HCT116 (cell line): ENCODE measurements around the gene PLA2G2C.

Experiments used
- CEBPB ChIP-seq: IDR thresholded peaks from 2 replicates; pipeline ENCODE4 v1.6.1; 2012; ENCODE audit warnings: low read depth
- CTCF ChIP-seq, 3 experiments: fragments of 200-600 bp in 1 of 3; sonication (generic) in 1 of 3; IDR thresholded peaks in 2 of 3; conservative IDR thresholded peaks in 1 of 3; 2 replicates each; pipeline ENCODE4 v1.5.1; 2012 to 2017; ENCODE audit warnings: low read depth in 2 of 3, low read length in 2 of 3, antibody characterized with exemption in 1 of 3, borderline replicate concordance in 1 of 3, control low read depth in 1 of 3, mild to moderate bottlenecking in 1 of 3, mixed read lengths in 1 of 3, mixed run types in 1 of 3, moderate library complexity in 1 of 3; ENCODE audit not compliant: insufficient read depth in 1 of 3
- EZH2 ChIP-seq: fragments of 200-600 bp; sonication (generic); IDR thresholded peaks from 2 replicates; pipeline ENCODE4 v1.6.1; 2017; ENCODE audit warnings: antibody characterized with exemption, mixed run types
- EZH2phosphoT487 ChIP-seq: fragments of 200-600 bp; IDR thresholded peaks from 2 replicates; pipeline ENCODE4 v1.6.1; 2018; ENCODE audit warnings: antibody characterized with exemption, borderline replicate concordance
- MAX ChIP-seq: IDR thresholded peaks from 2 replicates; pipeline ENCODE4 v1.6.1; 2012
- POLR2A ChIP-seq: IDR thresholded peaks from 2 replicates; pipeline ENCODE4 v1.7.0; 2011; ENCODE audit warnings: borderline replicate concordance; ENCODE audit not compliant: insufficient read depth, insufficient read length; ENCODE audit errors: extremely low read depth
- RAD21 ChIP-seq: IDR thresholded peaks from 2 replicates; pipeline ENCODE4 v1.6.1; 2012; ENCODE audit warnings: low read depth, mild to moderate bottlenecking
- REST ChIP-seq: IDR thresholded peaks from 2 replicates; pipeline ENCODE4 v1.6.1; 2012; ENCODE audit warnings: low read depth
- ZFX ChIP-seq: fragments of 450-650 bp; IDR thresholded peaks from 2 replicates; pipeline ENCODE4 v1.6.1; 2017

DNA sequence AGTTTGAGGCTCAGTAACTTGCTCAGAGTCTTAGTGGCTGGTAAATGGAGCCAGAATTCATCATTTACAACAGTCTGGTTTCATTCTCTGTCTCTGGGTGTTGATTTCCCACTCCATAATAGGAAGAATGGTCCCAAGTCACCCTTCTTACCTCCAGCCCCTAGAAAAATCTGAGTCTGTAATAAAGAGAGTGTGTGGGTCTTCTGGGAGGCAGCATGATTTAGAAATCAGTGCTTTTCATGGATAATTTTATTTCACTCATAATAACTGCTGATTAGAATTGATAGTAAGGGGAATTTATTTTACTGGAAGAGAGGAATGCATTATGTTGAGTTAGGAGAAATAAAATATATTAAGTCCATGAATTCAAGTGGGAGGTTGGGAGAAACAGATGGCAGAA is 69.1 kb downstream of the PLA2G2C start:
- TF ChIP-seq POLR2A (no peak), ZFX (no peak), CTCF (IDR thresholded peaks at IDR 0.05 in 2 of 3, conservative IDR thresholded peaks at IDR 0.05 in 1 of 3; ENCODE audit: borderline replicate concordance in 1 of 3, insufficient read depth in 1 of 3, low read depth in 2 of 3, low read length in 2 of 3) (no peak), CEBPB (no peak), EZH2 (no peak), EZH2phosphoT487 (no peak), REST (no peak), RAD21 (no peak), MAX (no peak)
